C4-2B (cell line): ENCODE data around the gene PLEKHA5.
"Not testable (repeated sequence)": the region's sequence is repeated elsewhere in the genome, so short reads cannot be mapped to it uniquely, and the experiment has no call there.

Experiments used
- ZFX ChIP-seq: fragments of 450-650 bp; IDR thresholded peaks from 2 replicates; pipeline ENCODE4 v1.6.1; 2017
- TF ChIP-seq, protein P1 (sequence below): fragments of 450-650 bp; conservative IDR thresholded peaks from 2 replicates; pipeline ENCODE4 v1.5.1; 2017; ENCODE audit warnings: mild to moderate bottlenecking

DNA sequence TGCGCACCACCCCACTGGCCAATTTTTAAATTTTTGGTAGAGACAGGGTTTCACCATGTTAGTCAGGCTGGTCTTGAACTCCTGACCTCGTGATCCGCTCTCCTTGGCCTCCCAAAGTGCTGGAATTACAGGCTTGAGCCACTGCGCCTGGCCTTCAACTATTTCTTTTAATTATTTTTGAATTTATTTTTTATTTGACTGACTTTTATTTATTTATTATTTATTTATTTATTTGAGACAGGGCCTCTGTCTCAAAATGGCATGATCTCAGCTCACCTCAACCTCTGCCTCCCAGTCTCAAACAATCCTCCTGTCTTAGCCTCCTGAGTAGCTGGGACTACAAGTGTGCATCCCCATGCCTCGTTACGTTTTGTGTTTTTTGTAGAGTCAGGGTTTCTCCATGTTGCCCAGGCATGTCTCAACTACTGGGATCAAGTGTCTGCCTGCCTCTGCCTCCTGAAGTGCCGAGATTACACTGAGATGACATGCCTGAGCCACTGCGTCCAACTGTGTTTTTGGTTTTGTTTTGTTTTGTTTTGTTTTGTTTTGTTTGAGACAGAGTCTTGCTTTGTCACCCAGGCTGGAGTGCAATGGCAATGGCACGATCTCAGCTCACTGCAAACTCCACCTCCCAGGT lies 271.2 kb downstream of the PLEKHA5 start:
- TF ChIP-seq, protein P1, sequence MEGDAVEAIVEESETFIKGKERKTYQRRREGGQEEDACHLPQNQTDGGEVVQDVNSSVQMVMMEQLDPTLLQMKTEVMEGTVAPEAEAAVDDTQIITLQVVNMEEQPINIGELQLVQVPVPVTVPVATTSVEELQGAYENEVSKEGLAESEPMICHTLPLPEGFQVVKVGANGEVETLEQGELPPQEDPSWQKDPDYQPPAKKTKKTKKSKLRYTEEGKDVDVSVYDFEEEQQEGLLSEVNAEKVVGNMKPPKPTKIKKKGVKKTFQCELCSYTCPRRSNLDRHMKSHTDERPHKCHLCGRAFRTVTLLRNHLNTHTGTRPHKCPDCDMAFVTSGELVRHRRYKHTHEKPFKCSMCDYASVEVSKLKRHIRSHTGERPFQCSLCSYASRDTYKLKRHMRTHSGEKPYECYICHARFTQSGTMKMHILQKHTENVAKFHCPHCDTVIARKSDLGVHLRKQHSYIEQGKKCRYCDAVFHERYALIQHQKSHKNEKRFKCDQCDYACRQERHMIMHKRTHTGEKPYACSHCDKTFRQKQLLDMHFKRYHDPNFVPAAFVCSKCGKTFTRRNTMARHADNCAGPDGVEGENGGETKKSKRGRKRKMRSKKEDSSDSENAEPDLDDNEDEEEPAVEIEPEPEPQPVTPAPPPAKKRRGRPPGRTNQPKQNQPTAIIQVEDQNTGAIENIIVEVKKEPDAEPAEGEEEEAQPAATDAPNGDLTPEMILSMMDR = not testable (repeated sequence)
- TF ChIP-seq ZFX = not testable (repeated sequence)
